ENCODE results near the gene RASGRF2. TPM values are rescaled to one million over a fixed set of nuclear protein-coding genes. Genes with fewer than 3 reads are reported as not detected.

The RASGRF2 gene
- total and polyA plus RNA-seq, 2 of the 8 experiments (the other 6 are each of a cell fraction or from before 2014, with no cell fraction given), result 2.6 to 29.5 TPM

GRCh38 chr5:81254886-81255559 is 294.9 kb downstream of the RASGRF2 start:
- Histone ChIP-seq H4K20me1 (replicated peaks in 1 of 2; ENCODE audit: control insufficient read depth in 1 of 2, insufficient read depth in 2 of 2, low read length in 2 of 2) (peaks cover 0 to 8% of the 10 kb centered on the region in 2 experiments), H4K91ac (replicated peaks; ENCODE audit: insufficient read length, low read length) (no peak overlapping the region), H3K4me3 (ENCODE audit: extremely low read depth in 1 of 4, insufficient read depth in 2 of 4, low read depth in 3 of 4, low read length in 4 of 4) (no peak overlapping the region), H3K27me3 (replicated peaks in 1 of 4; ENCODE audit: control insufficient read depth in 3 of 4, extremely low read depth in 1 of 4, insufficient read depth in 3 of 4, low read length in 3 of 4) (no peaks in the 10 kb centered on the region), H3K14ac (ENCODE audit: insufficient read length) (no peak overlapping the region), H3K18ac (ENCODE audit: extremely low read depth, low read length) (no peak overlapping the region), H3K79me1 (ENCODE audit: low read depth, low read length) (peaks cover 4% of the 10 kb centered on the region; the same call in 1 of the 2 replicates), H2BK120ac (replicated peaks; ENCODE audit: low read depth, low read length) (no peak overlapping the region), H3K27ac (ENCODE audit: low read depth, low read length) (no peak overlapping the region), H3K4me2 (ENCODE audit: insufficient read depth in 1 of 2, low read depth in 2 of 2, low read length in 2 of 2) (no peak overlapping the region), H2BK12ac (ENCODE audit: low read depth, low read length) (no peak overlapping the region), H3K23ac (ENCODE audit: insufficient read length) (no peak overlapping the region), H2BK5ac (ENCODE audit: low read depth, low read length) (no peak overlapping the region), H3K9ac (replicated peaks in 1 of 4; ENCODE audit: extremely low read depth in 1 of 4, low read depth in 3 of 4, low read length in 3 of 4) (no peak overlapping the region), H4K5ac (ENCODE audit: insufficient read length, low read depth, low read length) (no peak overlapping the region), H3K56ac (replicated peaks; ENCODE audit: insufficient read length, low read depth, low read length) (no peak overlapping the region), H4K8ac (ENCODE audit: extremely low read depth, insufficient read depth, low read length) (no peak overlapping the region), H3K4ac (replicated peaks; ENCODE audit: insufficient read length, low read depth, low read length) (no peak overlapping the region), H3K79me2 (ENCODE audit: control insufficient read depth in 1 of 2, insufficient read depth in 2 of 2, low read length in 2 of 2) (0 out of 4 replicates have a peak, but pooled peaks cover 0 to 2% of the 10 kb centered on the region in 2 experiments), H2BK20ac (ENCODE audit: low read length) (no peak overlapping the region), H3K23me2 (ENCODE audit: low read depth, low read length) (no peaks in the 10 kb centered on the region; the same call in 1 of the 2 replicates), H3K36me3 (ENCODE audit: control insufficient read depth in 2 of 4, insufficient read depth in 4 of 4, low read length in 3 of 4) (peaks cover 0 to 4% (median 0%) of the 10 kb centered on the region in 4 experiments; a peak in 1 of 8 replicates), H2BK15ac (ENCODE audit: low read length) (no peak overlapping the region), H3K9me3 (ENCODE audit: insufficient read depth in 2 of 2, low read depth in 1 of 2, low read length in 1 of 2) (no peaks in the 10 kb centered on the region), H3K4me1 (replicated peaks in 1 of 4; ENCODE audit: control insufficient read depth in 3 of 4, insufficient read depth in 4 of 4, low read length in 3 of 4) (peaks cover 0 to 3% (median 0%) of the 10 kb centered on the region in 4 experiments; a peak in 1 of 7 replicates), H2AFZ (ENCODE audit: low read length) (no peak overlapping the region), H2AK5ac (ENCODE audit: low read depth, low read length) (no peak overlapping the region)
- ChIA-PET POLR2A (ENCODE audit: partially characterized antibody) (interaction anchor here (0.5 to 1.5 kb wide), 2 partner anchors 14 to 15 kb away, joined by 4 read pairs; no protein-coding TSS in a partner anchor), CTCF (ENCODE audit: partially characterized antibody) (interaction anchor here (0.7 kb wide), 1 partner anchor 10 kb away, joined by 3 read pairs; no protein-coding TSS in a partner anchor)
- no peak for TF ChIP-seq CBX5 (IDR thresholded peaks at IDR 0.05; ENCODE audit: low read depth, low read length)
- no peak for TF ChIP-seq BRCA1 (IDR thresholded peaks at IDR 0.05; ENCODE audit: low read depth, low read length)
- FAIRE-seq, result no peak
- DNase-seq (ENCODE audit: low read depth in 1 of 2, low spot score in 2 of 2), result no peak
- WGBS, 2 experiments (ENCODE audit: extremely low coverage in 1 of 2, insufficient coverage in 1 of 2, insufficient read length in 1 of 2, insufficient replicate concordance in 2 of 2, low coverage in 1 of 2, low lambda C conversion rate in 2 of 2, missing lambda C conversion rate in 1 of 2), result 95% methylated on average over 21 of the region's 21 CpGs; no CpG with 5 or more reads in 1 of the 2 experiments

All from H1 (cell line).